HCT116 (cell line): ENCODE measurements around the gene CXXC1. TPM values are rescaled to one million over a fixed set of nuclear protein-coding genes. Genes with fewer than 3 reads are reported as not detected.

Experiments used
- ATAC-seq: fragments of 200-7000 bp; cut with Tn5 transposase; 2 replicates; pipeline ENCODE4 v1.9.1; 2020; ENCODE audit warnings: mild to moderate bottlenecking, moderate library complexity
- BruUV-seq: library from RNA; stranded (reverse); fragments of 400-500 nt; replicated peaks from 2 replicates; lab custom pipeline; 2021; lab: Mats Ljungman, UMichigan
- CTCF ChIA-PET: fragments of 300-600 bp; sonication (Branson Sonifier 250); formaldehyde crosslinking; loops from one replicate; lab custom pipeline; 2021; ENCODE audit warnings: antibody characterized with exemption; lab: Charles Lee
- POLR2A ChIA-PET: fragments of 300-600, 350-600 bp; sonication (Branson Sonifier 250); formaldehyde crosslinking; loops from one replicate; lab custom pipeline; 2021; ENCODE audit warnings: antibody characterized with exemption; lab: Charles Lee
- RAD21 ChIA-PET, 2 experiments: fragments of 300-600 bp; sonication (Branson Sonifier 250); formaldehyde crosslinking; loops; one replicate each; lab custom pipeline; 2023; ENCODE audit warnings: low total read pairs in 2 of 2; ENCODE audit not compliant: uncharacterized antibody in 2 of 2, unreplicated experiment in 2 of 2, low non-redundant PET in 1 of 2; lab: Charles Lee
- DNase-seq: peaks from one replicate; pipeline ENCODE4 v3.0.0-alpha.2; 2010; ENCODE audit warnings: low read depth, low spot score
- H2AFZ ChIP-seq: fragments of 200-600 bp; shearing (Covaris generic), sonication (generic); 2 replicates; pipeline ENCODE4 v1.6.1; 2017; ENCODE audit warnings: low read depth, mixed run types, mixed read lengths, antibody characterized with exemption, low read length; ENCODE audit not compliant: poor library complexity, severe bottlenecking
- H3K27ac ChIP-seq: 2 replicates; pipeline ENCODE4 v1.5.1; 2012; ENCODE audit warnings: low read depth, low read length
- H3K27me3 ChIP-seq: fragments of 200-600 bp; sonication (generic); 2 replicates; pipeline ENCODE4 v1.6.1; 2016; ENCODE audit warnings: mixed run types, low read length, mixed read lengths; ENCODE audit not compliant: insufficient read depth
- H3K36me3 ChIP-seq, 2 experiments: fragments of 200-500 bp in 1 of 2; fragments of 200-600 bp in 1 of 2; sonication (Bioruptor generic) in 1 of 2; sonication (generic) in 1 of 2; 2 replicates each; pipeline versions ENCODE4 v1.5.1 to v1.6.1; 2014 to 2016; ENCODE audit warnings: low read length in 2 of 2, inconsistent platforms in 1 of 2, mixed read lengths in 1 of 2, mixed run types in 1 of 2; ENCODE audit not compliant: insufficient read depth in 2 of 2, control insufficient read depth in 1 of 2
- H3K4me1 ChIP-seq, 2 experiments: fragments of 200-600 bp in 1 of 2; sonication (generic) in 1 of 2; 2 replicates each; pipeline versions ENCODE4 v1.5.1 to v1.6.1; 2012 to 2017; ENCODE audit warnings: low read length in 2 of 2, inconsistent platforms in 1 of 2, mild to moderate bottlenecking in 1 of 2, mixed read lengths in 1 of 2, mixed run types in 1 of 2, moderate library complexity in 1 of 2; ENCODE audit not compliant: insufficient read depth in 2 of 2, control insufficient read depth in 1 of 2
- H3K4me2 ChIP-seq: fragments of 200-600 bp; sonication (generic); 2 replicates; pipeline ENCODE4 v1.6.1; 2017; ENCODE audit warnings: mixed run types, low read length, mixed read lengths
- H3K4me3 ChIP-seq, 2 experiments: fragments of 200-600 bp in 1 of 2; sonication (generic) in 1 of 2; replicated peaks in 1 of 2; 2 replicates each; pipeline ENCODE4 v1.5.1; 2011 to 2016; ENCODE audit warnings: low read length in 2 of 2, control low read depth in 1 of 2, low read depth in 1 of 2, mild to moderate bottlenecking in 1 of 2, mixed read lengths in 1 of 2, mixed run types in 1 of 2
- H3K79me2 ChIP-seq: fragments of 200-600 bp; sonication (generic); 2 replicates; pipeline ENCODE4 v1.6.1; 2017; ENCODE audit warnings: mild to moderate bottlenecking, mixed run types, low read length, moderate library complexity, mixed read lengths; ENCODE audit not compliant: insufficient read depth
- H3K9ac ChIP-seq: fragments of 200-600 bp; sonication (generic); 2 replicates; pipeline ENCODE4 v1.6.1; 2016; ENCODE audit warnings: low read length, mixed read lengths
- H3K9me2 ChIP-seq: fragments of 200-600 bp; sonication (generic), shearing (Covaris generic); 2 replicates; pipeline ENCODE4 v1.6.1; 2017; ENCODE audit warnings: mixed run types, mild to moderate bottlenecking, moderate library complexity; ENCODE audit not compliant: insufficient read depth
- H3K9me3 ChIP-seq, 2 experiments: fragments of 200-500 bp in 1 of 2; fragments of 200-600 bp in 1 of 2; sonication (Bioruptor generic) in 1 of 2; sonication (generic) in 1 of 2; 2 replicates each; pipeline ENCODE4 v1.6.1; 2014 to 2017; ENCODE audit warnings: low read length in 2 of 2, mixed read lengths in 2 of 2, inconsistent platforms in 1 of 2, low read depth in 1 of 2, mild to moderate bottlenecking in 1 of 2, mixed run types in 1 of 2, moderate library complexity in 1 of 2; ENCODE audit not compliant: control insufficient read depth in 1 of 2, insufficient read depth in 1 of 2
- H4K20me1 ChIP-seq: fragments of 200-600 bp; sonication (generic), shearing (Covaris generic); 2 replicates; pipeline ENCODE4 v1.6.1; 2017; ENCODE audit warnings: mixed run types, mild to moderate bottlenecking, moderate library complexity; ENCODE audit not compliant: insufficient read depth
- ATF3 ChIP-seq: IDR thresholded peaks from 2 replicates; pipeline ENCODE4 v1.6.1; 2012
- EGR1 ChIP-seq: IDR thresholded peaks from 2 replicates; pipeline ENCODE4 v1.6.1; 2012; ENCODE audit warnings: low read depth
- ELF1 ChIP-seq: IDR thresholded peaks from 2 replicates; pipeline ENCODE4 v1.6.1; 2012; ENCODE audit warnings: low read depth, borderline replicate concordance
- EZH2 ChIP-seq: fragments of 200-600 bp; sonication (generic); IDR thresholded peaks from 2 replicates; pipeline ENCODE4 v1.6.1; 2017; ENCODE audit warnings: antibody characterized with exemption, mixed run types
- JUND ChIP-seq: IDR thresholded peaks from 2 replicates; pipeline ENCODE4 v1.6.1; 2012
- POLR2AphosphoS5 ChIP-seq: IDR thresholded peaks from 2 replicates; pipeline ENCODE4 v1.6.1; 2011; ENCODE audit warnings: mild to moderate bottlenecking, low read depth, low read length, moderate library complexity
- REST ChIP-seq: IDR thresholded peaks from 2 replicates; pipeline ENCODE4 v1.6.1; 2012; ENCODE audit warnings: low read depth
- SIN3A ChIP-seq: IDR thresholded peaks from 2 replicates; pipeline ENCODE4 v1.6.1; 2012; ENCODE audit warnings: low read depth
- YY1 ChIP-seq: IDR thresholded peaks from 2 replicates; pipeline ENCODE4 v1.6.1; 2011; ENCODE audit warnings: low read length, low read depth, moderate library complexity, mild to moderate bottlenecking; ENCODE audit not compliant: insufficient replicate concordance; ENCODE audit errors: extremely low read depth
- ZFX ChIP-seq: fragments of 450-650 bp; IDR thresholded peaks from 2 replicates; pipeline ENCODE4 v1.6.1; 2017
- intact Hi-C: fragments of 100-400 bp; cut with micrococcal nuclease; formaldehyde crosslinking; loops from 2 replicates; pipeline ENCODE4 v1.10.0; 2022
- total RNA-seq: library from RNA; stranded (reverse); gene quantifications from one replicate; pipeline ENCODE4 v1.2.1, GENCODE V29; 2021; ENCODE audit not compliant: unreplicated experiment
- TF ChIP-seq, protein P1 (sequence below): IDR thresholded peaks from 2 replicates; pipeline ENCODE4 v1.6.1; 2012

The CXXC1 gene
- total RNA-seq, 1 experiment from 2014 or later = 101 TPM

- ATAC-seq (no peak), DNase-seq (no peak)
- Histone ChIP-seq H3K4me3 (no peak overlapping the region), H3K4me1 (no peaks in the 10 kb centered on the region), H3K36me3 (no peaks in the 10 kb centered on the region), H3K9ac (no peak overlapping the region), H4K20me1 (no peaks in the 10 kb centered on the region), H2AFZ (no peak overlapping the region), H3K9me2 (no peaks in the 10 kb centered on the region; the same call in 1 of the 2 replicates), H3K79me2 (no peaks in the 10 kb centered on the region), H3K27ac (no peak overlapping the region), H3K27me3 (no peaks in the 10 kb centered on the region), H3K9me3 (no peaks in the 10 kb centered on the region), H3K4me2 (no peak overlapping the region)
- ChIA-PET CTCF (no interaction called here), POLR2A (no interaction called here), RAD21 (no interaction called here)
- no peak for TF ChIP-seq EZH2
- no peak for TF ChIP-seq EGR1
- TF ChIP-seq POLR2AphosphoS5 = no peak
- no peak for TF ChIP-seq JUND
- no peak for TF ChIP-seq YY1
- TF ChIP-seq REST = no peak
- TF ChIP-seq ZFX = no peak
- TF ChIP-seq, protein P1, sequence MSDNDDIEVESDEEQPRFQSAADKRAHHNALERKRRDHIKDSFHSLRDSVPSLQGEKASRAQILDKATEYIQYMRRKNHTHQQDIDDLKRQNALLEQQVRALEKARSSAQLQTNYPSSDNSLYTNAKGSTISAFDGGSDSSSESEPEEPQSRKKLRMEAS = no peak
- no peak for TF ChIP-seq ELF1
- TF ChIP-seq ATF3 = no peak
- no peak for TF ChIP-seq SIN3A
- intact Hi-C loops = no loop called here
- no TSS peak for BruUV-seq
Measured at GRCh38 chr18:50307738-50308470, 20.4 kb upstream of the CXXC1 start.
